Measurements from ENCODE around the gene EML6.
"Not testable (repeated sequence)": the region's sequence is repeated elsewhere in the genome, so short reads cannot be mapped to it uniquely, and the experiment has no call there.

The EML6 gene

GRCh38 chr2:54840559-54841468 is 117.4 kb downstream of the EML6 start:
- no peaks in the 10 kb centered on the region for H3K36me3 ChIP-seq
- H3K4me3 ChIP-seq (ENCODE audit: low read depth, low read length), result no peak overlapping the region
- H3K27ac ChIP-seq, result no peak overlapping the region
- TF ChIP-seq, protein P1, sequence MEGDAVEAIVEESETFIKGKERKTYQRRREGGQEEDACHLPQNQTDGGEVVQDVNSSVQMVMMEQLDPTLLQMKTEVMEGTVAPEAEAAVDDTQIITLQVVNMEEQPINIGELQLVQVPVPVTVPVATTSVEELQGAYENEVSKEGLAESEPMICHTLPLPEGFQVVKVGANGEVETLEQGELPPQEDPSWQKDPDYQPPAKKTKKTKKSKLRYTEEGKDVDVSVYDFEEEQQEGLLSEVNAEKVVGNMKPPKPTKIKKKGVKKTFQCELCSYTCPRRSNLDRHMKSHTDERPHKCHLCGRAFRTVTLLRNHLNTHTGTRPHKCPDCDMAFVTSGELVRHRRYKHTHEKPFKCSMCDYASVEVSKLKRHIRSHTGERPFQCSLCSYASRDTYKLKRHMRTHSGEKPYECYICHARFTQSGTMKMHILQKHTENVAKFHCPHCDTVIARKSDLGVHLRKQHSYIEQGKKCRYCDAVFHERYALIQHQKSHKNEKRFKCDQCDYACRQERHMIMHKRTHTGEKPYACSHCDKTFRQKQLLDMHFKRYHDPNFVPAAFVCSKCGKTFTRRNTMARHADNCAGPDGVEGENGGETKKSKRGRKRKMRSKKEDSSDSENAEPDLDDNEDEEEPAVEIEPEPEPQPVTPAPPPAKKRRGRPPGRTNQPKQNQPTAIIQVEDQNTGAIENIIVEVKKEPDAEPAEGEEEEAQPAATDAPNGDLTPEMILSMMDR (IDR thresholded peaks at IDR 0.05; ENCODE audit: low read depth, low read length), result no peak
- no peaks in the 10 kb centered on the region for H3K27me3 ChIP-seq (ENCODE audit: insufficient read depth, low read depth, severe bottlenecking)
- DNase-seq, result no peak
- no peaks in the 10 kb centered on the region for H3K9me3 ChIP-seq (ENCODE audit: severe bottlenecking)

DNA sequence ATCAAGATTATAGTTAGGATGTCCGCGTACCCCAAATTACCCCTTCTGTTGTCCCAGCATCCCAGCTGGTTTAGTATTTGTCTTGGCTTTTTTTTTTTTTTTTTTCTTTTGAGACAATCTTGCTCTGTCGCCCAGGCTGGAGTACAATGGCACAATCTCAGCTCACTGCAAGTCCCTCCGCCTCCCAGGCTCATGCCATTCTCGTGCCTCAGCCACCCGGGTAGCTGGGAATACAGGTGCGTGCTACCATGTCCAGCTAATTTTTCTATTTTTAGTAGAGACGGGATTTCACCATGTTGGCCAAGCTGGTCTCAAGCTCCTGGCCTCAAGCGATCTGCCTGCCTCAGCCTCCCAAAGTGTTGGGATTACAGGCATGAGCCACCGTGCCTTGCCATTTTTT is 118.0 kb downstream of the EML6 start:
- not testable (repeated sequence) for H3K27me3 ChIP-seq (ENCODE audit: insufficient read depth, low read depth, severe bottlenecking); H3K36me3 ChIP-seq; DNase-seq

DNA sequence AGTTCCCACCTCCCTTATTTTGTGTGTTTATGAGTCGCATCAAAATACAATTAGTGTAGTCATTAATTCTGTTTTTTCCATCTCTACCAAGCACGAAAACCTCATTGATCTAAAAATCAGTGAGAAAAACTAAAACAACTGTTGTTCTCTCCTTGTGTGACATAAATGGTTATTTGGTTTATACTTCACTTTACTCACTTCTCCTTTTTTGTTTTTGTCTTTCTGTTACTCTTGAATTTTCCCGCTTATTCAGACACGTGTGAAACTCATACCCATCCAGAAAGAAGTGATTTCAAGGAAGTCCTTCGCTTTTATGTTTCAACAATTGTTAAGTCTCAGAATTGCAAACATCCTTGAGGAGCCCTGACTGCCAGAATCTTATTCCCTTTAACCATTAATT is 121.6 kb downstream of the EML6 start:
- TF ChIP-seq, protein P1 (IDR thresholded peaks at IDR 0.05; ENCODE audit: low read depth, low read length), result no peak

More for the DNA sequence above, 118.0 kb downstream of the EML6 start:
- not testable (repeated sequence) for H3K9me3 ChIP-seq (ENCODE audit: severe bottlenecking); H3K27ac ChIP-seq; H3K4me3 ChIP-seq (ENCODE audit: low read depth, low read length)

DNA sequence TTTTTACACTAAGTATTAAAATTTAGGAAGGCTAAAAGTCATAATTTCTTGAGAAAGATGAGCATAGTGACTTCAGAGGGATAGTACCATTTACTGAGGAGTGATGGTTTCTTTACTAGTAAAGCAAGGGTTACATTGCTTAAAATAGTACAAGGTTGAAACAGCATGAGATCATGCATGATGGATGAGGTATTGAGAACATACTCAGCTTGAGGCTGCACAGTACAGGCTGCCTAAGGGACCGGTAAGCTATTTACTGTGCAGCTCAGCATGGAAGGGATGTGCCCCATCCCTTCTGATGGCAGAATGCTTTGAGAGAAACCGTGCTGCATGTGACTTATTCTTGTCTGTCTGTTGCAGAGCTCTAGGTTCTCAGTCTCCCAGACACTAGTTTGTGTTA is 122.1 kb downstream of the EML6 start:
- Histone ChIP-seq H3K36me3 (peaks cover under 1% of the 10 kb centered on the region; the same call in 1 of the 2 replicates), H3K27ac (no peak overlapping the region), H3K9me3 (ENCODE audit: severe bottlenecking) (no peaks in the 10 kb centered on the region), H3K4me3 (ENCODE audit: low read depth, low read length) (no peak overlapping the region), H3K27me3 (ENCODE audit: insufficient read depth, low read depth, severe bottlenecking) (no peaks in the 10 kb centered on the region)
- TF ChIP-seq, protein P1 (IDR thresholded peaks at IDR 0.05; ENCODE audit: low read depth, low read length), result no peak
- no peak for DNase-seq

More for the DNA sequence above, 121.6 kb downstream of the EML6 start:
- H3K9me3 ChIP-seq (ENCODE audit: severe bottlenecking), result no peaks in the 10 kb centered on the region
- H3K4me3 ChIP-seq (ENCODE audit: low read depth, low read length), result no peak overlapping the region
- H3K36me3 ChIP-seq, result no peaks in the 10 kb centered on the region; the same call in 1 of the 2 replicates
- no peak overlapping the region for H3K27ac ChIP-seq
- DNase-seq, result no peak
- H3K27me3 ChIP-seq (ENCODE audit: insufficient read depth, low read depth, severe bottlenecking), result no peaks in the 10 kb centered on the region

- peaks cover 2% of the 10 kb centered on the region; the same call in 1 of the 2 replicates for H3K36me3 ChIP-seq
- no peaks in the 10 kb centered on the region for H3K9me3 ChIP-seq (ENCODE audit: severe bottlenecking)
- TF ChIP-seq, protein P1 (IDR thresholded peaks at IDR 0.05; ENCODE audit: low read depth, low read length), result no peak
- no peak overlapping the region for H3K27ac ChIP-seq
- no peak for DNase-seq
- no peak overlapping the region for H3K4me3 ChIP-seq (ENCODE audit: low read depth, low read length)
- no peaks in the 10 kb centered on the region for H3K27me3 ChIP-seq (ENCODE audit: insufficient read depth, low read depth, severe bottlenecking)
Observed at GRCh38 chr2:54850171-54851122, 127.0 kb downstream of the EML6 start.
